A673 (cell line): ENCODE results near the gene GCN1. TPM values are rescaled to one million over a fixed set of nuclear protein-coding genes. Genes with fewer than 3 reads are reported as not detected.

Experiments
- BruUV-seq: library from RNA; stranded (reverse); fragments of 400-500 nt; replicated peaks from 2 replicates; lab custom pipeline; 2021; lab: Mats Ljungman, UMichigan
- CTCF ChIA-PET: fragments of 300-600 bp; sonication (Branson Sonifier 250); formaldehyde crosslinking; loops from one replicate; lab custom pipeline; 2022; ENCODE audit warnings: antibody characterized with exemption; lab: Charles Lee
- POLR2A ChIA-PET: fragments of 300-600 bp; sonication (Branson Sonifier 250); formaldehyde crosslinking; loops from one replicate; lab custom pipeline; 2022; ENCODE audit warnings: antibody characterized with exemption; ENCODE audit not compliant: low non-redundant PET; lab: Charles Lee
- DNase-seq: peaks from one replicate; pipeline ENCODE4 v3.0.0-alpha.2; 2015; ENCODE audit warnings: low spot score
- H3K27ac ChIP-seq: fragments of 200-600 bp; sonication (generic); 2 replicates; pipeline ENCODE4 v1.5.1; 2016; ENCODE audit warnings: mixed run types, low read depth, mild to moderate bottlenecking, mixed read lengths, antibody characterized with exemption, low read length; ENCODE audit not compliant: poor library complexity, severe bottlenecking
- H3K27me3 ChIP-seq: fragments of 200-600 bp; sonication (generic); replicated peaks from 2 replicates; pipeline ENCODE4 v1.6.1; 2017; ENCODE audit warnings: mixed run types, low read depth, mild to moderate bottlenecking, mixed read lengths, antibody characterized with exemption, low read length; ENCODE audit not compliant: insufficient read depth, poor library complexity
- H3K36me3 ChIP-seq: fragments of 200-600 bp; sonication (generic); 2 replicates; pipeline ENCODE4 v1.6.1; 2016; ENCODE audit warnings: mixed run types, mild to moderate bottlenecking, mixed read lengths, antibody characterized with exemption, low read length; ENCODE audit not compliant: insufficient read depth, poor library complexity, severe bottlenecking
- H3K4me1 ChIP-seq: fragments of 200-600 bp; sonication (generic); 2 replicates; pipeline ENCODE4 v1.6.1; 2017; ENCODE audit warnings: mixed run types, mild to moderate bottlenecking, mixed read lengths, antibody characterized with exemption, low read length; ENCODE audit not compliant: insufficient read depth, poor library complexity, severe bottlenecking
- H3K4me3 ChIP-seq: fragments of 200-600 bp; sonication (generic); 2 replicates; pipeline ENCODE4 v1.5.1; 2016; ENCODE audit warnings: low read depth, mixed run types, mild to moderate bottlenecking, mixed read lengths, low read length; ENCODE audit not compliant: poor library complexity, severe bottlenecking
- H3K9me3 ChIP-seq: fragments of 200-600 bp; sonication (generic); 2 replicates; pipeline ENCODE4 v1.6.1; 2016; ENCODE audit warnings: mixed run types, low read depth, mild to moderate bottlenecking, mixed read lengths, antibody characterized with exemption, low read length; ENCODE audit not compliant: poor library complexity, severe bottlenecking
- EZH2 ChIP-seq: fragments of 200-600 bp; sonication (generic); IDR thresholded peaks from 2 replicates; pipeline ENCODE4 v1.6.1; 2017; ENCODE audit warnings: borderline replicate concordance, low read depth, mild to moderate bottlenecking, mixed read lengths, antibody characterized with exemption, low read length; ENCODE audit not compliant: poor library complexity, severe bottlenecking
- intact Hi-C: fragments of 100-400 bp; cut with micrococcal nuclease; formaldehyde crosslinking; loops from one replicate; pipeline ENCODE4 v1.10.0; 2022; ENCODE audit not compliant: unreplicated experiment
- total RNA-seq: library from RNA; stranded (reverse); gene quantifications from 2 replicates; pipeline ENCODE4 v1.2.3, GENCODE V29; 2021
- TF ChIP-seq, protein P1 (sequence below): fragments of 300-800, 200-600 bp; sonication (generic); conservative IDR thresholded peaks from 2 replicates; pipeline ENCODE4 v1.5.1; 2017; ENCODE audit warnings: low read depth, mild to moderate bottlenecking, antibody characterized with exemption, low read length, moderate library complexity, mixed read lengths

GCN1 gene
- total RNA-seq, 1 experiment from 2014 or later, result 129 TPM

DNA sequence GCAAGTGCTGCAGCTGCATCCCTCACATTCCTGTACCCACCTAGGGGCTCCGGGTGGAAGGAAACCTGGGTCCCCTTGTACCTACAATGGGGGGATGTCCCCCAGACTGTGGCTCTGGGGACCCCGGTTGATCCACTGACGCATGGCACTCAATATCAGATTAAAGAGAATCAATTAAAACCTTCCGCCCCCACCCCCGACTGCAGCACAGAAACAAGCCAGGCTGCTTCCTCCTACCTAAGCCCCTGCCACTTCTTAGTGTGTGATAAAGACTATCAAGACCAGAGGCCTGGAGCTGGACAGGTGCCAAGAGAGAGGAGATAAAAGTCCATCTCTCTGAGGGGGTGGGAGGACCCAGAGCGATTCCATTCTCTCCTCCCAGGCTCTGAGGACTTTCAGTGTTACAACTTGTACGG lies 34.6 kb upstream of the GCN1 start:
- Histone ChIP-seq H3K4me1 (peaks cover 83% of the 10 kb centered on the region), H3K4me3 (no peak overlapping the region), H3K9me3 (no peaks in the 10 kb centered on the region), H3K36me3 (no peaks in the 10 kb centered on the region), H3K27ac (peak overlapping the region; percentile 82), H3K27me3 (no peaks in the 10 kb centered on the region)
- DNase-seq, result peak; percentile 70
- TF ChIP-seq, protein P1, sequence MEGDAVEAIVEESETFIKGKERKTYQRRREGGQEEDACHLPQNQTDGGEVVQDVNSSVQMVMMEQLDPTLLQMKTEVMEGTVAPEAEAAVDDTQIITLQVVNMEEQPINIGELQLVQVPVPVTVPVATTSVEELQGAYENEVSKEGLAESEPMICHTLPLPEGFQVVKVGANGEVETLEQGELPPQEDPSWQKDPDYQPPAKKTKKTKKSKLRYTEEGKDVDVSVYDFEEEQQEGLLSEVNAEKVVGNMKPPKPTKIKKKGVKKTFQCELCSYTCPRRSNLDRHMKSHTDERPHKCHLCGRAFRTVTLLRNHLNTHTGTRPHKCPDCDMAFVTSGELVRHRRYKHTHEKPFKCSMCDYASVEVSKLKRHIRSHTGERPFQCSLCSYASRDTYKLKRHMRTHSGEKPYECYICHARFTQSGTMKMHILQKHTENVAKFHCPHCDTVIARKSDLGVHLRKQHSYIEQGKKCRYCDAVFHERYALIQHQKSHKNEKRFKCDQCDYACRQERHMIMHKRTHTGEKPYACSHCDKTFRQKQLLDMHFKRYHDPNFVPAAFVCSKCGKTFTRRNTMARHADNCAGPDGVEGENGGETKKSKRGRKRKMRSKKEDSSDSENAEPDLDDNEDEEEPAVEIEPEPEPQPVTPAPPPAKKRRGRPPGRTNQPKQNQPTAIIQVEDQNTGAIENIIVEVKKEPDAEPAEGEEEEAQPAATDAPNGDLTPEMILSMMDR, result no peak
- no peak for TF ChIP-seq EZH2
- intact Hi-C loops, result loop anchor here (10.0 kb wide), 1 partner anchor 206 kb away; the partner anchor contains the start of gene COX6A1
- ChIA-PET CTCF (interaction anchor here (0.6 to 8.7 kb wide), 9 partner anchors 10 to 95 kb away, joined by 3 to 141 read pairs (median 6); partner anchors contain the start of genes PXN, RNU4-1, RNU4-2 and RPLP0), POLR2A (interaction anchor here (0.6 to 1.3 kb wide), 2 partner anchors 62 to 64 kb away, joined by 3 to 4 read pairs; partner anchors contain the start of genes RNU4-1 and RNU4-2)
- BruUV-seq, result no TSS peak

DNA sequence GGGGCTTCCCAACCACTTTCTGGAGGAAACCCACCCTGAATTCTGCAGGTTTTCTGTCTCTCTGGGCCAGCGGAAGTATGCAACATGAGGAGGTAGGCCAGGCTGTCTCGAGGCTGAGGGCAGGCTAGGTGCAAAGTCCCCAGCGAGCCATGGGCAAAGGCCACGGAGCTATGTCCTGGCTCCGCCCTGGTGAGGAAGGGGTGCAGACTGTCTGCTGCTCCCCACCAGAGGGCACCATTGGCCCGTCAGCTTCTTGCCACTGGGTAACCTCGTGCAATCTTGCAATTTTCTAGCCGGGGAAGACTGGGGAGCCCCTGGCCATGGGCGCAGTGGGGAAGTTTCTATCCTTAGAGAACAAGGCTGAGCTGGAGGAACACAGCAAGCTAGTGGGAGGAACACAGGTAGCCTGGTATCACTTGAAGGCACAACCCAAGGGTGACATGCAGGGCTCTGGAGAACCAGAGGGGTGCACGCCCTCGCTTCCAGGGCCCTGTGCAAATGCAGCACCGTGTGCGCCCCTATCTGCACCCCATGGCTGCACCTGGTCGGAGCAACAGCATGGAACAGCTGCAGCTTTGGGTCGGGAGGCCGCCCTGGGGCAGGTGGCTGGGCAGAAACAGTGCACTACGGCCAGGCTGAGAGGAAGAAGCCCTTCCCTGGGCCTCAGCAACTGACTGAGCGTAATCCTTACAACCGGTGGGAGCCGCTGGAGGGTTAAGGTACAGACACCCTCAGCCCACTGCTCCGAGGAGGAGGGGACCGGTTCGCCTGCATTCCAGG lies 34.0 kb upstream of the GCN1 start:
- POLR2A ChIA-PET, result interaction anchor here (0.6 to 1.3 kb wide), 3 partner anchors 63 to 64 kb away, joined by 3 to 8 read pairs (median 4); partner anchors contain the start of genes RNU4-1 and RNU4-2
- Histone ChIP-seq H3K27ac (peak overlapping the region; percentile 82), H3K4me1 (peaks cover 77% of the 10 kb centered on the region)

DNA sequence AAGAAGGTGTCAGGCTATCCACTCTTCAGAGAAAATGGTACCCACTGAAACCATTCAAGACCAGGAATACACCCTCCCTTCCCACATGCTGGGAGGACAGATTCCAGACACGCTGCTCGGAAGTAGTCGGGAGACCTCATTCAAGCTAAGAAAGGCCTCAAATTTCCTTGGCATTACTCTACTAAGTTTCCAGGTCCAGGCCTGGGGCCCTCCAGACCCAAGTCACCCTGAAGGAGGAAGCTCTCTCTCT lies 33.5 kb upstream of the GCN1 start:
- H3K27me3 ChIP-seq, result no peaks in the 10 kb centered on the region
- peaks cover 73% of the 10 kb centered on the region for H3K4me1 ChIP-seq
- BruUV-seq, result no TSS peak
- TF ChIP-seq, protein P1, result no peak
- no peak for TF ChIP-seq EZH2
- H3K9me3 ChIP-seq, result no peaks in the 10 kb centered on the region
- DNase-seq, result no peak
- ChIA-PET POLR2A (interaction anchor here (0.6 kb wide), 1 partner anchor 64 kb away, joined by 8 read pairs; the partner anchor contains the start of gene RNU4-2), CTCF (interaction anchor here (0.6 to 8.7 kb wide), 16 partner anchors 9 to 141 kb away, joined by 3 to 141 read pairs (median 4); partner anchors contain the start of genes PXN, RNU4-2, RPLP0 and SIRT4)
- H3K27ac ChIP-seq, result no peak overlapping the region
- intact Hi-C loops, result loop anchor here (1.0 to 10.0 kb wide), 3 partner anchors 38 to 207 kb away; partner anchors contain the start of genes COX6A1 and RNU4-2
- H3K4me3 ChIP-seq, result no peak overlapping the region
- H3K36me3 ChIP-seq, result no peaks in the 10 kb centered on the region

More for the DNA sequence above, 34.0 kb upstream of the GCN1 start:
- H3K36me3 ChIP-seq, result no peaks in the 10 kb centered on the region
- TF ChIP-seq EZH2, result no peak
- TF ChIP-seq, protein P1, result peak; percentile 95
- no peaks in the 10 kb centered on the region for H3K9me3 ChIP-seq
- DNase-seq, result peak; percentile 91
- no peak overlapping the region for H3K4me3 ChIP-seq
- no TSS peak for BruUV-seq
- intact Hi-C loops, result loop anchor here (1.0 to 10.0 kb wide), 3 partner anchors 38 to 206 kb away; partner anchors contain the start of genes COX6A1 and RNU4-2
- no peaks in the 10 kb centered on the region for H3K27me3 ChIP-seq
- CTCF ChIA-PET, result interaction anchor here (0.6 to 8.7 kb wide), 17 partner anchors 9 to 142 kb away, joined by 3 to 141 read pairs (median 4); partner anchors contain the start of genes PXN, RNU4-1, RNU4-2 and RPLP0
